Naive thymus-derived CD8-positive, alpha-beta T cell (primary cell): ENCODE data around the gene ARL16. TPM values are rescaled to one million over a fixed set of nuclear protein-coding genes. Genes with fewer than 3 reads are reported as not detected.

ENCODE experiments used
- ATAC-seq, 2 donors: fragments of 150-1000 bp; cut with Tn5 transposase in 1 of 2; sonication (Bioruptor Pico), chemical (Tn5 transposase) in 1 of 2; 1 replicate in 1 of 2; 2 replicates in 1 of 2; pipeline ENCODE4 v1.10.0; 2021; ENCODE audit warnings: mild to moderate bottlenecking in 2 of 2, moderate library complexity in 2 of 2
- POLR2A ChIA-PET: fragments of 350-600 bp; sonication (Branson Sonifier 250); formaldehyde crosslinking; loops from one replicate; lab custom pipeline; 2021; ENCODE audit warnings: antibody characterized with exemption; lab: Charles Lee
- DNase-seq, 10 donors: peaks; one replicate each; pipeline versions ENCODE4 v3.0.0 to v3.0.0-alpha.2; 2020 to 2022
- H3K27ac Mint-ChIP-seq, 10 donors: one replicate each; pipeline ENCODE4 v1.8.0; 2020 to 2022; ENCODE audit warnings: mild to moderate bottlenecking in 10 of 10, mixed read lengths in 10 of 10, moderate library complexity in 4 of 10, inconsistent platforms in 1 of 10
- H3K27me3 Mint-ChIP-seq, 5 donors: one replicate each; pipeline ENCODE4 v1.8.0; 2021 to 2022; ENCODE audit warnings: mixed read lengths in 5 of 5
- H3K36me3 Mint-ChIP-seq, 3 donors: one replicate each; pipeline ENCODE4 v1.8.0; 2020 to 2022; ENCODE audit warnings: mixed read lengths in 3 of 3, mild to moderate bottlenecking in 2 of 3, inconsistent platforms in 1 of 3
- H3K4me1 Mint-ChIP-seq, 4 donors: one replicate each; pipeline ENCODE4 v1.8.0; 2021 to 2022; ENCODE audit warnings: mixed read lengths in 4 of 4
- H3K4me3 Mint-ChIP-seq, 10 donors: one replicate each; pipeline ENCODE4 v1.8.0; 2020 to 2022; ENCODE audit warnings: mild to moderate bottlenecking in 10 of 10, mixed read lengths in 10 of 10, moderate library complexity in 6 of 10, inconsistent platforms in 1 of 10
- H3K9me3 Mint-ChIP-seq, 9 donors: one replicate each; pipeline ENCODE4 v1.8.0; 2020 to 2022; ENCODE audit warnings: mixed read lengths in 9 of 9, mild to moderate bottlenecking in 3 of 9, inconsistent platforms in 1 of 9, moderate library complexity in 1 of 9
- polyA plus RNA-seq, 3 donors: library from polyadenylated mRNA; unstranded; fragments of 300-500 nt; fragmentation: Illumina TruSeq; gene quantifications; one replicate each; pipeline ENCODE4 v1.2.3, GENCODE V29; 2021
- total RNA-seq, 8 experiments: library from RNA in 2 of 8; stranded (reverse) in 2 of 8; gene quantifications; one replicate each; pipeline ENCODE4 v1.2.3 and lab custom pipeline; 2021 to 2026

ARL16 gene
- total and polyA plus RNA-seq, 5 experiments from 2014 or later = 23.4 to 39.3 (median 26.8) TPM

DNA sequence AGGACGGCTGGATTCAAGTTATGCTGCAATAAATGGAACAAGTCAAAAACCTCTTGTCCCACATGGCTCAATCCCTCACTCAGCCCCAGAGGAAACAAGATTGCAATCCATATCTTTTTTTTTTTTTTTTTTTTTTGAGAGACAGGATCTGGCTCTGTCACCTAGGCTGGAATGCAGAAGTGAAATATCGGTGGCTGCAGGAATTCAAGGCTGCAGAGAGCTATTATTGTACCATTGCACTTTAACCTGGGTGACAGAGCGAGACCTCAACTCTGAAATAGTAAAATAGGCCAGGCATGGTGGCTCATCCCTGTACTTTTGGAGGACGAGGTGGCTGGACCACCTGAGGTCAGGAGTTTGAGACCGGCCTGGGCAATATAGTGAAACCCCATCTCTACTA lies 24.6 kb downstream of the ARL16 start:
- Mint-ChIP-seq H3K4me3 (no peak overlapping the region), H3K27me3 (no peaks in the 10 kb centered on the region), H3K9me3 (no peaks in the 10 kb centered on the region), H3K27ac (peak overlapping the region in 1 of 10 donors; percentile 37), H3K4me1 (peaks cover 2 to 25% (median 15%) of the 10 kb centered on the region in 4 donors), H3K36me3 (no peaks in the 10 kb centered on the region)
- POLR2A ChIA-PET = interaction anchor here (0.6 to 0.7 kb wide), 2 partner anchors 80 to 150 kb away, joined by 3 to 4 read pairs; no protein-coding TSS in a partner anchor
- no peak for ATAC-seq
- no peak for DNase-seq

DNA sequence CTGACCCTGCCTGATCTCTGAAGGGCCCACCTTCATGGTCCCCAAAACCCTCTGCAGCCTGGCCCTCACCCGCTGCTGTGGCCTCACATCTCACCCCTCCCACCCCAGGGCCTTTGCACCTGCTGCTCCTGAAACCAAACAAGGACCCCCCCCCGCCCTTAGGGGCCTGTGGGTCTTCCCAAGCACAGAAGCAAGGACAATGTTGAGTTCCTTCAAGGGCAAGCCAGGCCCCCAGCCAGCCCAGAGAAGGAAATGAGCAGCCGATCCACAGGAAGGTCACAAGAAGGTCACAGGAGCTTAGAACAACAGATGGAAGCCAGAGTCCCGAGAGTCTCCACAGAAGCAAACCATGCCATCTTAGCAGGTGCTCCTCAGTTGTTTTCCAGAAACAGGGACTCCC lies 26.8 kb downstream of the ARL16 start:
- Mint-ChIP-seq H3K27ac (peak overlapping the region in 2 of 10 donors; percentile 56 to 59), H3K9me3 (peaks cover 0 to 2% (median 0%) of the 10 kb centered on the region in 9 donors), H3K27me3 (peaks cover 1 to 4% (median 2%) of the 10 kb centered on the region in 5 donors), H3K4me3 (peak overlapping the region in 1 of 10 donors; percentile 6), H3K4me1 (peaks cover 5 to 28% (median 20%) of the 10 kb centered on the region in 4 donors), H3K36me3 (no peaks in the 10 kb centered on the region)
- no peak for ATAC-seq
- POLR2A ChIA-PET = interaction anchor here (1.1 to 1.5 kb wide), 2 partner anchors 9 to 46 kb away, joined by 3 to 5 read pairs; partner anchors contain the start of gene MRPL12
- DNase-seq = no peak

- H3K27ac Mint-ChIP-seq = peak within 1 kb of the TSS in 2 of 10 donors; percentile 56 to 59
- H3K36me3 Mint-ChIP-seq = no peaks in the 10 kb centered on the region
- H3K4me1 Mint-ChIP-seq = peaks cover 7 to 29% (median 21%) of the 10 kb centered on the region in 4 donors
- POLR2A ChIA-PET = interaction anchor here (0.8 to 1.5 kb wide), 3 partner anchors 9 to 47 kb away, joined by 3 to 5 read pairs (median 3); partner anchors contain the start of genes CCDC137, MRPL12 and OXLD1
- H3K27me3 Mint-ChIP-seq = peaks cover 2 to 9% (median 4%) of the 10 kb centered on the region in 5 donors
- no peak for ATAC-seq
- peak within 1 kb of the TSS in 1 of 10 donors; percentile 6 for H3K4me3 Mint-ChIP-seq
- no peak for DNase-seq
- peaks cover 0 to 2% (median 0%) of the 10 kb centered on the region in 9 donors for H3K9me3 Mint-ChIP-seq
Measured at GRCh38 chr17:81656118-81656743, 27.4 kb downstream of the ARL16 start, which contains the start of gene PDE6G. Gene PDE6G (minus strand): TSS chr17:81656542. CDS start chr17:81653305, 3,237 bp downstream.

- Mint-ChIP-seq H3K9me3 (peaks cover 0 to 2% (median 0%) of the 10 kb centered on the region in 9 donors), H3K4me1 (peaks cover 7 to 29% (median 20%) of the 10 kb centered on the region in 4 donors), H3K36me3 (no peaks in the 10 kb centered on the region), H3K4me3 (no peak overlapping the region), H3K27ac (no peak overlapping the region), H3K27me3 (peaks cover 2 to 13% (median 4%) of the 10 kb centered on the region in 5 donors)
- DNase-seq (no peak), ATAC-seq (no peak)
- POLR2A ChIA-PET = interaction anchor here (0.8 to 1.5 kb wide), 3 partner anchors 10 to 48 kb away, joined by 3 to 5 read pairs (median 3); partner anchors contain the start of genes CCDC137, MRPL12 and OXLD1
Measured at GRCh38 chr17:81655378-81656117, 28.0 kb downstream of the ARL16 start.

DNA sequence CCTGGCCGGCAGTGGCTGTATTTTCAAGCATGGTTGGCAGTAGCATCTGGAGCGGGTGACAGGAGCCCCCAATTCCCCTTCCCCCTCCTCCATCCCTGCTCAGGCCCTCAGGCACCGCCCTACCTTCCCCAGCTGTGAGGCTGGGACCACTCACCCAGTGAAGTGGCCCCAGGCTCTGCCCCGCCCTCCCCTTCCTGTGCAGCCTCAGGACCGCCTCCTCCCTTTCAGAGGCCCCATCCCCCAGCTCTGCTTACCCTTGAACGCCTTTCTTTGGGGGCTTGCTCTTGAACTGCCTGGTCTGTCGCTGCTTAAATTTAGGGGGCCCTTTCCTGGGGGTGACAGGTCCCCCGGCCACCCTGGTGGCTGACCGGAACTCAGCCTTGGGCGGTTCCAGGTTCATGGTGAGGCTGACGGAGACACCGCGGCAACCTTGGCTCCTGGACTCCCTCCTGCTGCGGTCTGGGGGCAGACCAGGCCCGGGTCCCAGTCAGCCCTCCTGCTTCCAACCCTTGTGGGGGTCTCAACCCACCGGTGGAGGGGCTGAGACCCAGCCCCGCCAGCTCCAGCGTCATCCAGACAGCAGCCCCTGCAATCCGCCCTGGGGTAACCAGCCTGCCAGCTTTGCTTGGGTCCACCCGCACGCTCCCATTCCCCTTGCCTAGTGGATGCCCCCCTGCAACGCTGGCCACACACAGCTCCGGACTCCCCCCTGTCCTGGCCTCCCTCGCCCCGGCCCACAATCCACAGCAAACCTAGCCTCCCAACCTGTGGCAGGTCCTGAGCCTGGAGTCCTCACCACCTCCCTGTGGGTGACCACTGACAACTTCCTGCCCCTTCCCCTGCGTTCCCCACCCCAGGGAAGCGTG lies 30.5 kb downstream of the ARL16 start:
- H3K27me3 Mint-ChIP-seq = peaks cover 2 to 33% (median 9%) of the 10 kb centered on the region in 5 donors
- POLR2A ChIA-PET = interaction anchor here (0.9 to 2.7 kb wide), 6 partner anchors 10 to 31 kb away, joined by 3 to 19 read pairs (median 4); partner anchors contain the start of genes ARL16, CCDC137, HGS and NPLOC4
- DNase-seq (peak in 4 of 10 donors; percentile 16 to 35 (median 32)), ATAC-seq (peak; percentile 85 to 89)
- H3K27ac Mint-ChIP-seq = peak overlapping the region in 9 of 10 donors; percentile 11 to 92 (median 79)
- peaks cover 0 to 9% (median 0%) of the 10 kb centered on the region in 9 donors for H3K9me3 Mint-ChIP-seq
- H3K4me1 Mint-ChIP-seq = peaks cover 7 to 29% (median 20%) of the 10 kb centered on the region in 4 donors
- peak overlapping the region; percentile 76 to 91 (median 85) for H3K4me3 Mint-ChIP-seq
- H3K36me3 Mint-ChIP-seq = no peaks in the 10 kb centered on the region

- peak overlapping the region in 3 of 10 donors; percentile 58 to 80 (median 68) for H3K27ac Mint-ChIP-seq
- no peaks in the 10 kb centered on the region for H3K36me3 Mint-ChIP-seq
- peaks cover 7 to 22% (median 17%) of the 10 kb centered on the region in 4 donors for H3K4me1 Mint-ChIP-seq
- H3K27me3 Mint-ChIP-seq = peaks cover 4 to 39% (median 9%) of the 10 kb centered on the region in 5 donors
- H3K9me3 Mint-ChIP-seq = peaks cover 0 to 9% (median 0%) of the 10 kb centered on the region in 9 donors
- ATAC-seq (no peak), DNase-seq (no peak)
- H3K4me3 Mint-ChIP-seq = peak overlapping the region in 8 of 10 donors; percentile 34 to 74 (median 44)
- POLR2A ChIA-PET = no interaction called here
Measured at GRCh38 chr17:81651692-81652091, 31.9 kb downstream of the ARL16 start.

DNA sequence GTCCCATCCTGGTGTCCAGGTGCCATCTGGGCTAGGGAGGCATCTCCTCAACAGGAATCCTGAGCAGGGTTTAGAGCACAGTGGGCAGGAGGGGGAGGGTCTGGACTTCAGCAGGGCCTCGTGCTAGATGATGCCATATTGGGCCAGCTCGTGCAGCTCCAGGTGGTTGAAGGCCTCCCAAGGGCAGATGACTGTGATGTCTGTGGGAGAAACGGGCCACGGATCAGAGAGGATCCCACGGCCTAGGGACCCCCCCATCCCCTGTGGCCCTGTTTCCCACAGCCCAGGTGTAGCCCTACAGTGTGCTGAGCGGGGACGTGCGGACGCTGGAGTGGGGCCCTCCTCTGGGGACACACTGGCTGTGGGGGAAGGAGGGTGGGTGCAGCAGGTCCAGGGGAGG lies 32.6 kb downstream of the ARL16 start:
- ATAC-seq (no peak), DNase-seq (no peak)
- POLR2A ChIA-PET = no interaction called here
- H3K9me3 Mint-ChIP-seq = peaks cover 0 to 9% (median 0%) of the 10 kb centered on the region in 9 donors
- no peak overlapping the region for H3K4me3 Mint-ChIP-seq
- peaks cover 4 to 39% (median 9%) of the 10 kb centered on the region in 5 donors for H3K27me3 Mint-ChIP-seq
- H3K36me3 Mint-ChIP-seq = no peaks in the 10 kb centered on the region
- H3K27ac Mint-ChIP-seq = no peak overlapping the region
- peaks cover 7 to 22% (median 17%) of the 10 kb centered on the region in 4 donors for H3K4me1 Mint-ChIP-seq

GRCh38 chr17:81648707-81649085 lies 34.9 kb downstream of the ARL16 start:
- H3K36me3 Mint-ChIP-seq = no peaks in the 10 kb centered on the region
- peaks cover 4 to 39% (median 9%) of the 10 kb centered on the region in 5 donors for H3K27me3 Mint-ChIP-seq
- ATAC-seq (no peak), DNase-seq (no peak)
- no peak overlapping the region for H3K4me3 Mint-ChIP-seq
- no peak overlapping the region for H3K27ac Mint-ChIP-seq
- peaks cover 7 to 13% (median 11%) of the 10 kb centered on the region in 4 donors for H3K4me1 Mint-ChIP-seq
- H3K9me3 Mint-ChIP-seq = peaks cover 0 to 9% (median 0%) of the 10 kb centered on the region in 9 donors
- POLR2A ChIA-PET = no interaction called here

GRCh38 chr17:81648013-81648706 lies 35.4 kb downstream of the ARL16 start:
- Mint-ChIP-seq H3K4me1 (peaks cover 3 to 9% (median 6%) of the 10 kb centered on the region in 4 donors), H3K9me3 (peaks cover 0 to 9% (median 0%) of the 10 kb centered on the region in 9 donors), H3K27me3 (peaks cover 4 to 39% (median 9%) of the 10 kb centered on the region in 5 donors), H3K4me3 (no peak overlapping the region), H3K27ac (no peak overlapping the region), H3K36me3 (no peaks in the 10 kb centered on the region)
- no peak for ATAC-seq
- POLR2A ChIA-PET = no interaction called here
- DNase-seq = peak in 1 of 10 donors; percentile 23

DNA sequence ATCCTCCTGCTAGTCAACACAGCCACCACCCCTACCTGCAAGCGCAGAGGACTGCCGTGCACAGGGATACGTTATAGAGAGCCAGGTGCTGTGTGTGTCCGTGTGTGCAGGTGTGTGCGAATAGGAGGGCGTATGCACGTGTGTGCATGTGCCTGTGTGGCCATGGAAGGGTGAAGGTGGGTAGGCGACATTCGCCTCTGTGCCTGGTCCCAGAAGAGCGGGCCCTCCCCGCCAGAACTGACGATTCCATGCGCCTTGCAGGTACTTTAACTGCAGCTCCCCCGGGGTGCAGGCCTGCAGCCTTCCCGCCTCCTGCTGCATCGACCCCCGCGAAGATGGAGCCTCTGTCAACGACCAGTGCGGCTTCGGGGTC lies 36.0 kb downstream of the ARL16 start:
- Mint-ChIP-seq H3K4me1 (peaks cover 2 to 6% (median 4%) of the 10 kb centered on the region in 4 donors), H3K27me3 (peaks cover 4 to 37% (median 9%) of the 10 kb centered on the region in 5 donors), H3K4me3 (no peak overlapping the region), H3K9me3 (peaks cover 0 to 8% (median 0%) of the 10 kb centered on the region in 9 donors), H3K27ac (no peak overlapping the region), H3K36me3 (no peaks in the 10 kb centered on the region)
- POLR2A ChIA-PET = no interaction called here
- ATAC-seq (no peak), DNase-seq (peak in 1 of 10 donors; percentile 41)
